ENCODE measurements around the gene TNFSF10.
"Not testable (repeated sequence)": the region's sequence is repeated elsewhere in the genome, so short reads cannot be mapped to it uniquely, and the experiment has no call there.

TNFSF10 gene

GRCh38 chr3:172522871-172523818, at the start of gene TNFSF10:
Gene TNFSF10, minus strand, starts transcription at chr3:172523430. Its CDS starts 46 bp downstream, at chr3:172523384.
- DNase-seq = peak; percentile 73

DNA sequence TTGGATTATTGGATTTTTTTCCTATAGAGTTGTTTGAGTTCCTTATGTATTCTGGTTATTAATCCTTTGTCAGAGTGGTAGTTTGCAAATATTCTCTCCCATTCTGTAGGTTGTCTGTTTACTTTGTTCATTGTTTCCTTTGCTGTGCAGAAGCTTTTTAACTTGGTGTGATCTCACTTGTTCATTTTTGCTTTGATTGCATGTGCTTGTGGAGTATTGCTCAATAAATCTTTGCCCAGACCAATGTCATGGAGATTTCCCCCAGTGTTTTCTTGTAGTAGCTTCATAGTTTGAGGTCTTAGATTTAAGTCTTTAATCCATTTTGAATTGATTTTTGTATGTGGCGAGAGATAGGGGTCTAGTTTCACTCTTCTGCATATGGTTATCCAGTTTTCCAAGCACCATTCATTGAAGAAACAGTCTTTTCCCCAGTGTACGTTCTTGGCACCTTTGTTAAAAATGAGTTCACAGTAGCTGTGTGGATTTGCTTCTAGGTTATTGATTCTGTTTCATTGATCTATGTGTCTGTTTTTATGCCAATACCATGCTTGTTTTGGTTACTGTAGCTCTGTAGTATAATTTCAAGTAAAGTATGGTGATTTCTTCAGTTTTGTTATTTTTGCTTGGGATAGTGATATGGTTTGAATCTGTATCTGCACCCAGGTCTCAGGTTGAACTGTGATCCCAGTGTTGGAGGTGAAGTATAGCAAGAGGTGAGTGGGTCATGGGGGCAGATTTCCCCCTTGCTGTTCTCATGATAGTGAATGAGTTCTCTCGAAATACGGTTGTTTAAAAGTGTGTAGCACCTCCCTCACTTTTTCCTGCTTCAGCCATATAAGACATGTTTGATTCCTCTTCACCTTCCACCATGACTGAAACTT, 46.1 kb upstream of the TNFSF10 start:
- DNase-seq = no peak

DNA sequence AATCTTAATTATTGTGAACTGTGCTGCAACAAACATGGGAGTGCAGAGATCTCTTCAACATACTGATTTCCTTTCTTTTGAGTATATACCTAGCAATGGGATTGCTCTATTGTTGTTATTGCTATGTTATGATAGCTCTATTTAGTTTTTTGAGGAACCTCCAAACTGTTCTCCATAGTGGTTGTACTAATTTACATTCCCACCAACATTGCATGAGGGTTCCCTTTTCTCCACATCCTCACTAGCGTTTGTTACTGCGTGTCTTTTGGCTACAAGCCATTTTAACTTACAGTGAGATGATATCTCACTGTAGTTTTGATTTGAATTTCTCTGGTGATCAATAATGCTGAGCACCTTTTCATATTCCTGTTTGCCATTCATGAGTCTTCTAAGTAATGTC, 45.5 kb upstream of the TNFSF10 start:
- DNase-seq = no peak

GRCh38 chr3:172566785-172567184, 43.6 kb upstream of the TNFSF10 start:
- DNase-seq = not testable (repeated sequence)

DNA sequence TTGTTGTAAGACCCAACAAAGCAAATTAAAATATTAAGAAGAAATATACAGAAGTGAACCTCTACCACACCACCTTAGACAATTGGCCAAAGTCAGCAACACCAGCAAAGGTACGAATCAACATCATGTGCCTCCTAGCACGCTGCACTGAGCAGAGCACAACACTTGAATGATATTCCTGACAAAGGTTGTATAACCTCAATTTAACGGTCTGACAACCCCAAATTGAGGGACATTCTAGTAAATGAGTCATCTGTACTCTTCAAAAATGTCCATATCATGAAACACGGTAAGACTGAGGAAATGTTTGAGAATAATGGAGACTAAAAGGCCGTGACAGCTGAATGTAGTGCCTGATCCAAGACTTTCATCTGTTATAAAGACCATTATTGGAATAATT, 41.3 kb upstream of the TNFSF10 start:
- DNase-seq = no peak

- no peak for DNase-seq
Observed at GRCh38 chr3:172562871-172563865, 39.9 kb upstream of the TNFSF10 start.

DNA sequence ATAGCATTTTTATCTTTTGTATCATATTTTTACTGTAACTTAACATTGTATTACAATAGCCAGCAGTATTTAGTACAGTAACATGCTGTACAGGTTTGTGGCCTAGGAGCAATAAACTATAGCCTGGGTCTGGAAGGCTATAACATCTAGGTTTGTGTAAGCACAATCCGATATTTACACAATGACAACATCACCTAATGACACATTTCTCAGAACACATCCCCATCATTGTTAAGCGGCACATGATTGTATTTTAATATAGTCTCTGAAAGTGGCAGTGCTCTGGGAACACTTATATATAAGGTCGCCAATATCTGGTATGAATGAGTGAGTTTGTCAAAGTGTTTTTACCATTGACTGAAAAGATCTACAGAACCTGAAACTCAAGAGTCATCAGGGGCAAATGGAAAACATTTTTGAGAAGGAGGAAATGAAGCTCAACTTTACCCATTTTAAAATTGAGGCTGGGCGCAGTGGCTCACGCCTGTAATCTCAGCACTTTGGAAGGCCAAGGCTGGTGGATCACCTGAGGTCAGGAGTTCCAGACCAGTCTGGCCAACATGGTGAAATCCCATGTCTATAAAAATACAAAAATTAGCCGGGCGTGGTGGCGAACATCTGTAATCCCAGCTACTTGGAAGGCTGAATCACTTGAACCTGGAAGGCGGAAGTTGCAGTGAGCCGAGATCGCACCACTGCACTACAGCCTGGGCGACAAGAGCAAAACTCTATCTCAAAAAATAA, 38.8 kb upstream of the TNFSF10 start:
- DNase-seq = no peak

GRCh38 chr3:172560586-172560985, 37.4 kb upstream of the TNFSF10 start:
- no peak for DNase-seq

GRCh38 chr3:172560026-172560425, 36.8 kb upstream of the TNFSF10 start:
- no peak for DNase-seq

DNA sequence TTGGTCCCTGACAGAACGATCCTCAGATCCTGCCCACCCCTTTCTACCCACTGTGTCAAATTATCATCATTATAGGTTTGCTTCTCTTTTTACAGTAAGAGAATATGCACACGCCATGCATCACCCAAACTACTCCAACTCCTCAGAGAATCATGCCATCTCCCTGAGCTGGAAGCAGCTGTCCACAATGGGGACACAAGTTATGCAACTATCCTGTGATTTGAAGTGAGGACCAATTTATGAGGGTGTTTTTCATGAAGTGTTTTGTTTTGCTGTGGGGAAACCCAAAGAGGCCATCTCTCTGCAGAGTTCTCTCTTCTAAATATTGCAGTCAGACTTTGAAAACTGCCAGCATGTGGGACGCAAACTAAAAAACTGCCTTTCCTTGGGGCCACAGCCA, 35.8 kb upstream of the TNFSF10 start:
- DNase-seq = peak; percentile 21

DNA sequence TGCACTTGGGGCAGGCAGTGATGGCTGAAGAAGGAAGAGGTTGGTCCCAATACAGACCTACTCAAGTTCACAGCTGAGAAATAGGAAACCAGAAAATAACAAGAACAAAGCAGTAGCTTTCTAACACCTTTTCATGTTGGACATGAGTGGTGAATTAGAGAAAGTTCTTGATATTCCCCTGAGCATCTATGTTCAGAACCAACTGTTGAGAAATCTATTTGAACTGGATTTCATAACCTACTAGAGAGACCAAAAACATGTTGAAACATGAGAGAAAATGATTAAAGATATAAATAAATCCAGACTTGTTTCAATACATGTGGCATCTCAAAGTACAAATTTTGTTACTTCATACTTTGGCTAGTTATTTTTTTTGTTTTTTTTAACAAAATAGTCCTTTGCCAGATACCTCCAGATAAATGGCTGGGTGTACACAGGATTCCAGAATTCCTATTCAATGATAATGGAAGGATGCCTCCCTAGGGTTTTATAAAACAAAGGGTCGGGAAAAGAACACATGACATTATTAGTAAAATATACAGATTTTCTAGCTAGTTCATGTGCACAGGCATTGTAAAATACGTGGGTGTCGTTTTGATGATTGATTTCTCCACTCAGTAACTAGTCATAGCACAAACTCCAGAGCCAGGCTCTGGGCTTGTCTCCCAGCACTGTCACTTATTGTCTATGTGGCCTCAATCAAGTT, 34.4 kb upstream of the TNFSF10 start:
- no peak for DNase-seq

GRCh38 chr3:172553526-172554252, 30.5 kb upstream of the TNFSF10 start:
- no peak for DNase-seq

DNA sequence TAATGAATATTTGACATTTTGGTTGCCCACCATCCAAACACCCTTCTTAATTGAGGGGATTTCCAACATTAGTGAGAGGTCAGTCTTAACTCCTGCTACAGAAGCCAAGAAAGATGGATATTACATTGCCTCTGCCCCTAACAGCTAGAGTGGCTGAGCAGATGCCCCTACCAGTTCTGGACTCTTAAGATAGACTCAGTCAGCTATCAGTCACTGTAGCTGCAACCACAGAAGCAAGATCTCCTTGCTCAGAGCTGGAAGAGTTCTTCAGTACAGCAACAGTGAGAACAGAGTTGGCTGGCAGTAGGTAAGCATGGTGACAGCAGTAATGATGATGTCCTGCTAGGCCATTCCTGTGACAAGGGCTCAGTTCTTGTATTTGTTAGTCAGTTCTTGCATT, 29.4 kb upstream of the TNFSF10 start:
- no peak for DNase-seq

DNA sequence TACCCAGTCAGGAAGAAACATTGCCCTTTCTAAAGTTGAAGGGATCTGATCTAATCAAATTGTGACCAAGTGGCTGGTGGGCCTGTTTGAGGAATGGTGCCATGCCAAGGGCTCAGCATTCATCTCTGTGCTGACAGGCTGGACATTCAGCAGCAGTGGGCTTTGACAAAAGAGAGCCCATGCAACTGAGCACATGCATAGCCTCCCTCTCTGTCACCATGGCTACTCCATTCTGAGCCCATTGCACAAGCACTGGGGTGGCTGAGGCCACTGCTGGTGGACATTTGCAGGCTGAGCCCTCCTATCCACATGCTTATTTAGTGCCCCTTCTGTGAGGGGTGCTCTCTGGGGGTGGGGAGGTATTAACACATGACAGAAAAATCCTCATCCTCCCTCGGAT, 28.6 kb upstream of the TNFSF10 start:
- DNase-seq = no peak

- DNase-seq = no peak
Observed at GRCh38 chr3:172550347-172550943, 27.2 kb upstream of the TNFSF10 start.

- DNase-seq = no peak
Observed at GRCh38 chr3:172549144-172549543, 25.9 kb upstream of the TNFSF10 start.

DNA sequence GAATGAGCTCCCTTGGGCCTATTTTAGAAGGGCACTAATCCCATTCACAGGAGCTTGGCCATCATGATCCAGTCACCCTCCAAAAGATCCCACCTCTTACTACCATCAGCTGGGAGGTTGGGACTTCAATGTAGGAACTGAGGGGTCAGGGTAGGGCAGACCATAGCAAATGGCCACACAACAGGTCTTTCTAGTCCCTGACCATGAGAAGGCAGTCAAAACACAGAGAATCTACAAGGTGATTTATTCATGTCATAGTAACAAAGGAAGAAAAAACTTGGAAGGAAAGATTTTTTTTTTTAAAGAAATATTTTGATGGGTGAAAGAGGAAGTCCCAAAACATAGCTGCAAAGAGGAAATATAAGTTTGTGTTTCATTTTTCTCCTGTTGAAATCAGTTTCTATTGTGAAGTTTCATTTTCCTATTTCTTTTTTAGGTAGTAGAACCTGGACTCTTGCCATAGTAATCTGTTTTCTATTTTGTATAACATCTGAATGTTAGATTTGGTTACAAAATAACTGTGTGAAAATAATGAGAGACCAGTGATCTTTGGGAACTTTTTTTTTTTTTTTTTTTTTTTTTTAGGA, 23.5 kb upstream of the TNFSF10 start:
- no peak for DNase-seq

DNA sequence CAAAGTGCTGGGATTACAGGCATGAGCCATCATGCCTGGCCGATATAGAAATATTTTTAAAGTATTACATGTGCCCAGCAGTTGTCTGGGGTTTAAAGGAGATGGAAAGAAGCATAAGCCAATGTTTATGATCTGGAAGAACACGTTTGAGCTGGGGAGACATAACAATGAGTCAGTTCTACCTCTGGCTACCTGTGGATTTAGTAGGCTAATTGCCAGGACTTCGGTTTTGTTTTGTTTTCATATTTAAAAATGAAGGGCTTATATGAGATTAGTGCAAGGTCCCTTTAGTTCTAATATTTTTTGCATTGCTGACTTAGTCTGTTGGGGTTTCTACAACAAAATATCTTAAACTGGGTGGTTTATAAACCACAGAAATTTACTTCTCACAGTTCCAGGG, 22.9 kb upstream of the TNFSF10 start:
- no peak for DNase-seq

DNA sequence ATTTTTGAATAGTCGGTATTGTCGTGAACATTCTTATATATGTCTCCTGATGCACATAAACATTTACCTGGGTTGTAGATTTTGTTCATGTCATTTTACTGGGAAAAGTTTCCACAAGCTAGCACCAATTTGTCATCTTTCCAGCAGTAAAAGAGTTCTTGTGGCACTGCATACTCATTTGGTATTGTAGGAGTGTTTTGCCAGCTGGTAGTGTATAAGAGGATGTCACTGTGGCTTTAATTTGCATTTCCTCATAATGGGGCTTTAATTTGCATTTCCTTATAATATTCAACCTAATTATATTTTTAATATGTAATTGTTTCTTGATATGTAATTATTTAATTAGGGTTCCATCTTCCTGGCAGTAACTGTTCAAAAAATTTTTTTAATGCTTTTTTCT, 21.2 kb upstream of the TNFSF10 start:
- no peak for DNase-seq

DNA sequence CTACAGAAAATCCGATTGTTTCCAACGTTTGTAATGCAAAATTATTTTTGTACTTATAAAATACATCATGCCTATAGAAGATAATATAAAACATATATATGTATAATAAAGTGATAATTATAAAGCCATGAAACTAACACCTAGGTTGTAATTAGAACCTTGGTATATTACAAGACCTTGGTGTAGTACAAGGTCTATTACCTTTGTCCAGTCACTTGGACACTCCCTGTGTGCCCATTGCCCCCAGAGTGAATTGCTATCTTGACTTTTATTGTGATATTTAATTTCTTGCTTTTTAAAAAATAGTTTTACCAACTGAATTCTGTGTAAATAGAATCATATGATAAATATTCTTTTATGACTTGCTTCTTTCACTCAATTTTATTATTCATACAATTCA, 20.7 kb upstream of the TNFSF10 start:
- DNase-seq = no peak

All from CD4-positive, alpha-beta T cell treated with Interleukin-15 for 1 hour (primary cell).